SK-N-SH (cell line): Measurements from ENCODE around the gene CDH16. TPM values are rescaled to one million over a fixed set of nuclear protein-coding genes. Genes with fewer than 3 reads are reported as not detected.

Source experiments
- CTCF ChIA-PET: fragments of 300-600, 350-600 bp; formaldehyde crosslinking; extraction: SDS; loops from one replicate; lab custom pipeline; 2021; lab: Yijun Ruan, JAX
- POLR2A ChIA-PET: fragments of 350-600 bp; sonication (Branson Sonifier 250); formaldehyde crosslinking; extraction: SDS; loops from one replicate; lab custom pipeline; 2020; ENCODE audit warnings: antibody characterized with exemption, inconsistent platforms; lab: Yijun Ruan, JAX
- DNase-seq: peaks from one replicate; pipeline ENCODE4 v3.0.0; 2012
- H2AFZ ChIP-seq: fragments of 200-600 bp; sonication (generic); 2 replicates; pipeline ENCODE4 v1.8.1; 2016; ENCODE audit warnings: antibody characterized with exemption, mild to moderate bottlenecking, low read depth
- H3F3A ChIP-seq: fragments of 200-600 bp; sonication (generic); replicated peaks from 2 replicates; pipeline ENCODE3; 2016; ENCODE audit warnings: antibody characterized with exemption, mild to moderate bottlenecking; ENCODE audit not compliant: insufficient read depth
- H3K27ac ChIP-seq, 2 experiments: fragments of 200-500 bp in 1 of 2; fragments of 200-600 bp in 1 of 2; sonication (Bioruptor generic) in 1 of 2; sonication (generic), shearing (Covaris generic) in 1 of 2; 2 replicates each; pipeline versions ENCODE4 v1.5.1 to v1.6.1; 2014 to 2016; ENCODE audit warnings: low read depth in 2 of 2, inconsistent platforms in 1 of 2, low read length in 1 of 2, mild to moderate bottlenecking in 1 of 2, mixed read lengths in 1 of 2
- H3K27me3 ChIP-seq: fragments of 200-600 bp; sonication (generic), shearing (Covaris generic); 2 replicates; pipeline ENCODE4 v1.6.1; 2016; ENCODE audit warnings: mixed run types; ENCODE audit not compliant: insufficient read depth
- H3K36me3 ChIP-seq, 2 experiments: fragments of 200-500 bp in 1 of 2; fragments of 200-600 bp in 1 of 2; sonication (Bioruptor generic) in 1 of 2; sonication (generic) in 1 of 2; replicated peaks in 1 of 2; 2 replicates each; pipeline versions ENCODE3 to v1.5.1; 2014 to 2016; ENCODE audit warnings: low read length in 1 of 2, mild to moderate bottlenecking in 1 of 2; ENCODE audit not compliant: insufficient read depth in 2 of 2, control insufficient read depth in 1 of 2
- H3K4me1 ChIP-seq, 2 experiments: fragments of 200-500 bp in 1 of 2; fragments of 200-600 bp in 1 of 2; sonication (Bioruptor generic) in 1 of 2; sonication (generic), shearing (Covaris generic) in 1 of 2; 2 replicates each; pipeline versions ENCODE4 v1.5.1 to v1.6.1; 2014 to 2016; ENCODE audit warnings: low read depth in 1 of 2, low read length in 1 of 2, mixed run types in 1 of 2; ENCODE audit not compliant: insufficient read depth in 2 of 2, control insufficient read depth in 1 of 2
- H3K4me2 ChIP-seq: fragments of 200-600 bp; sonication (generic), shearing (Covaris generic); 2 replicates; pipeline ENCODE4 v1.6.1; 2017; ENCODE audit warnings: mixed run types
- H3K4me3 ChIP-seq, 2 experiments: fragments of 200-500 bp in 1 of 2; fragments of 200-600 bp in 1 of 2; sonication (Bioruptor generic) in 1 of 2; sonication (generic), shearing (Covaris generic) in 1 of 2; 2 replicates each; pipeline versions ENCODE4 v1.5.1 to v1.8.1; 2014 to 2016; ENCODE audit warnings: low read depth in 2 of 2, inconsistent platforms in 1 of 2, low read length in 1 of 2, mild to moderate bottlenecking in 1 of 2, mixed read lengths in 1 of 2, moderate library complexity in 1 of 2
- H3K79me2 ChIP-seq: fragments of 200-600 bp; sonication (generic); 2 replicates; pipeline ENCODE4 v1.8.1; 2017; ENCODE audit warnings: mild to moderate bottlenecking; ENCODE audit not compliant: insufficient read depth
- H3K9ac ChIP-seq: fragments of 200-600 bp; sonication (generic); 2 replicates; pipeline ENCODE4 v1.6.1; 2017; ENCODE audit warnings: mixed run types
- H3K9me2 ChIP-seq: fragments of 200-600 bp; sonication (generic); 2 replicates; pipeline ENCODE4 v1.6.1; 2017; ENCODE audit warnings: mixed run types
- H3K9me3 ChIP-seq: fragments of 200-600 bp; sonication (generic); 2 replicates; pipeline ENCODE4 v1.6.1; 2017; ENCODE audit warnings: mixed run types, mild to moderate bottlenecking, moderate library complexity
- H4K20me1 ChIP-seq: fragments of 200-600 bp; sonication (generic); 2 replicates; pipeline ENCODE4 v1.6.1; 2017; ENCODE audit warnings: mild to moderate bottlenecking, mixed run types; ENCODE audit not compliant: insufficient read depth
- EP300 ChIP-seq, 2 experiments: IDR thresholded peaks; 2 replicates each; pipeline versions ENCODE4 v1.4.0 to v1.6.1; 2012; ENCODE audit warnings: borderline replicate concordance in 1 of 2, low read depth in 1 of 2, low read length in 1 of 2
- EZH2phosphoT487 ChIP-seq: fragments of 200-600 bp; sonication (generic); IDR thresholded peaks from 2 replicates; pipeline ENCODE4 v1.6.1; 2017; ENCODE audit warnings: low read depth, mixed run types, mild to moderate bottlenecking, antibody characterized with exemption, moderate library complexity, borderline replicate concordance
- FOXJ3 ChIP-seq: sonication (generic); formaldehyde crosslinking; IDR thresholded peaks from 2 replicates; pipeline ENCODE4 v1.5.1; 2020; ENCODE audit warnings: mild to moderate bottlenecking, missing genetic modification reagents
- GABPA ChIP-seq: IDR thresholded peaks from 2 replicates; pipeline ENCODE4 v1.4.0; 2012; ENCODE audit warnings: low read depth, mild to moderate bottlenecking
- GATA2 ChIP-seq: sonication (generic); formaldehyde crosslinking; IDR thresholded peaks from 2 replicates; pipeline ENCODE4 v1.5.0; 2020; ENCODE audit warnings: mild to moderate bottlenecking, missing genetic modification reagents
- JUND ChIP-seq: IDR thresholded peaks from 2 replicates; pipeline ENCODE4 v1.4.0; 2012
- MEF2A ChIP-seq: IDR thresholded peaks from 2 replicates; pipeline ENCODE4 v1.4.0; 2012; ENCODE audit warnings: low read depth, borderline replicate concordance
- NFIC ChIP-seq: IDR thresholded peaks from 2 replicates; pipeline ENCODE4 v1.4.0; 2012; ENCODE audit warnings: borderline replicate concordance
- NRF1 ChIP-seq: IDR thresholded peaks from 2 replicates; pipeline ENCODE4 v1.6.1; 2012; ENCODE audit warnings: low read depth, mild to moderate bottlenecking, low read length
- RAD21 ChIP-seq: IDR thresholded peaks from 2 replicates; pipeline ENCODE4 v1.6.1; 2012; ENCODE audit warnings: mild to moderate bottlenecking, low read length
- RCOR1 ChIP-seq: fragments of 150-350 bp; IDR thresholded peaks from 2 replicates; pipeline ENCODE4 v1.6.1; 2017; ENCODE audit warnings: antibody characterized with exemption, low read length
- RXRA ChIP-seq: IDR thresholded peaks from 2 replicates; pipeline ENCODE4 v1.4.0; 2012; ENCODE audit warnings: low read depth, mild to moderate bottlenecking, borderline replicate concordance
- SIN3A ChIP-seq: IDR thresholded peaks from 2 replicates; pipeline ENCODE4 v1.6.1; 2012; ENCODE audit warnings: low read depth, mild to moderate bottlenecking, low read length, moderate library complexity, borderline replicate concordance
- TAF1 ChIP-seq: IDR thresholded peaks from 2 replicates; pipeline ENCODE4 v1.6.1; 2012; ENCODE audit warnings: low read depth, mild to moderate bottlenecking, low read length, moderate library complexity, borderline replicate concordance
- TCF12 ChIP-seq: IDR thresholded peaks from 2 replicates; pipeline ENCODE4 v1.4.0; 2012
- TEAD4 ChIP-seq: IDR thresholded peaks from 2 replicates; pipeline ENCODE4 v1.4.0; 2012; ENCODE audit warnings: mild to moderate bottlenecking, borderline replicate concordance; ENCODE audit not compliant: insufficient read depth
- WGBS: methylation state at CpG from one replicate; pipeline ENCODE4 v1.1.6; 2017; ENCODE audit warnings: low lambda C conversion rate; 5-methylcytosine and 5-hydroxymethylcytosine counted together
- polyA plus RNA-seq, 3 experiments: library from polyadenylated mRNA; depleted of rRNA; stranded (reverse); fragments of >200 nt; gene quantifications; 2 replicates each; pipeline ENCODE4 v1.2.3, GENCODE V29; 2012
- TF ChIP-seq, protein P1 (sequence below): IDR thresholded peaks from 2 replicates; pipeline ENCODE4 v1.6.1; 2012; ENCODE audit warnings: mild to moderate bottlenecking, low read depth, low read length, moderate library complexity
- TF ChIP-seq, protein P2 (sequence below): fragments of 150-350 bp; IDR thresholded peaks from 2 replicates; pipeline ENCODE4 v1.6.1; 2017; ENCODE audit warnings: antibody characterized with exemption, low read length, low read depth, borderline replicate concordance
- TF ChIP-seq, protein P3 (sequence below): fragments of 150-350 bp; IDR thresholded peaks from 2 replicates; pipeline ENCODE4 v1.6.1; 2016; ENCODE audit warnings: mild to moderate bottlenecking, low read depth, low read length

Gene CDH16
- polyA plus RNA-seq, 1 of the 3 experiments (the other 2 are of a cell fraction): not detected

DNA sequence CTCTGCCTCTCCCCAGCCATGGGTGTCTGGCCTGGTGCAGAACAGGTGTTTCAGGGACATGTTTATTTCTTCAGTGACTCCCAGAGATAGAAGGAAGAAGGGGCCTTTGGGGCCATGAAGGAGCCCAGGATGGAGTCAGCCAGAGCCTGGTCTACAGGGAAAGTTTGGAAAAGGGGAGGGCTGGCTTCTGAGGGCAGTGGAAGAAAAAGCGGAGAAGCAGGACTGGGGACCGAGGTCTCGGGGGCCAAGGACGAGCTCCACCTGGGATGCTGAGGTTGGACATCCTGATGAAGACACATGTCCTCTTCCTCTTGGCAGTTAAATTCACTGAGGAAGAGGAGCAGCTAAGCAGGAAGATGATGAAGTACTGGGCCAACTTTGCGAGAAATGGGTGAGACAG lies 24.3 kb upstream of the CDH16 start:
- no peak for DNase-seq
- H3K9me2 ChIP-seq: no peaks in the 10 kb centered on the region
- peaks cover 9% of the 10 kb centered on the region for H3F3A ChIP-seq
- no peak overlapping the region for H3K27ac ChIP-seq
- H4K20me1 ChIP-seq: 0 out of 2 replicates have a peak, but pooled peaks cover 4% of the 10 kb centered on the region
- H3K4me3 ChIP-seq: no peak overlapping the region
- no peaks in the 10 kb centered on the region for H3K27me3 ChIP-seq
- 93% methylated on average over 5 of the region's 5 CpGs for WGBS
- no peak overlapping the region for H2AFZ ChIP-seq
- ChIA-PET POLR2A (interaction anchor here (0.7 kb wide), 1 partner anchor 8 kb away, joined by 4 read pairs; no protein-coding TSS in a partner anchor), CTCF (interaction anchor here (1.0 to 3.9 kb wide), 5 partner anchors 11 to 51 kb away, joined by 3 to 20 read pairs (median 3); no protein-coding TSS in a partner anchor)
- no peak overlapping the region for H3K4me2 ChIP-seq
- H3K9me3 ChIP-seq: no peaks in the 10 kb centered on the region
- peaks cover 0 to 3% of the 10 kb centered on the region in 2 experiments; a peak in 1 of 4 replicates for H3K4me1 ChIP-seq
- H3K36me3 ChIP-seq: peaks cover 18 to 54% of the 10 kb centered on the region in 2 experiments
- TF ChIP-seq TEAD4: no peak
- TF ChIP-seq, protein P1, sequence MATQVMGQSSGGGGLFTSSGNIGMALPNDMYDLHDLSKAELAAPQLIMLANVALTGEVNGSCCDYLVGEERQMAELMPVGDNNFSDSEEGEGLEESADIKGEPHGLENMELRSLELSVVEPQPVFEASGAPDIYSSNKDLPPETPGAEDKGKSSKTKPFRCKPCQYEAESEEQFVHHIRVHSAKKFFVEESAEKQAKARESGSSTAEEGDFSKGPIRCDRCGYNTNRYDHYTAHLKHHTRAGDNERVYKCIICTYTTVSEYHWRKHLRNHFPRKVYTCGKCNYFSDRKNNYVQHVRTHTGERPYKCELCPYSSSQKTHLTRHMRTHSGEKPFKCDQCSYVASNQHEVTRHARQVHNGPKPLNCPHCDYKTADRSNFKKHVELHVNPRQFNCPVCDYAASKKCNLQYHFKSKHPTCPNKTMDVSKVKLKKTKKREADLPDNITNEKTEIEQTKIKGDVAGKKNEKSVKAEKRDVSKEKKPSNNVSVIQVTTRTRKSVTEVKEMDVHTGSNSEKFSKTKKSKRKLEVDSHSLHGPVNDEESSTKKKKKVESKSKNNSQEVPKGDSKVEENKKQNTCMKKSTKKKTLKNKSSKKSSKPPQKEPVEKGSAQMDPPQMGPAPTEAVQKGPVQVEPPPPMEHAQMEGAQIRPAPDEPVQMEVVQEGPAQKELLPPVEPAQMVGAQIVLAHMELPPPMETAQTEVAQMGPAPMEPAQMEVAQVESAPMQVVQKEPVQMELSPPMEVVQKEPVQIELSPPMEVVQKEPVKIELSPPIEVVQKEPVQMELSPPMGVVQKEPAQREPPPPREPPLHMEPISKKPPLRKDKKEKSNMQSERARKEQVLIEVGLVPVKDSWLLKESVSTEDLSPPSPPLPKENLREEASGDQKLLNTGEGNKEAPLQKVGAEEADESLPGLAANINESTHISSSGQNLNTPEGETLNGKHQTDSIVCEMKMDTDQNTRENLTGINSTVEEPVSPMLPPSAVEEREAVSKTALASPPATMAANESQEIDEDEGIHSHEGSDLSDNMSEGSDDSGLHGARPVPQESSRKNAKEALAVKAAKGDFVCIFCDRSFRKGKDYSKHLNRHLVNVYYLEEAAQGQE: no peak
- TF ChIP-seq RCOR1: no peak
- TF ChIP-seq SIN3A: no peak
- no peak for TF ChIP-seq NRF1
- TF ChIP-seq GABPA: no peak
- TF ChIP-seq EZH2phosphoT487: no peak
- TF ChIP-seq, protein P2, sequence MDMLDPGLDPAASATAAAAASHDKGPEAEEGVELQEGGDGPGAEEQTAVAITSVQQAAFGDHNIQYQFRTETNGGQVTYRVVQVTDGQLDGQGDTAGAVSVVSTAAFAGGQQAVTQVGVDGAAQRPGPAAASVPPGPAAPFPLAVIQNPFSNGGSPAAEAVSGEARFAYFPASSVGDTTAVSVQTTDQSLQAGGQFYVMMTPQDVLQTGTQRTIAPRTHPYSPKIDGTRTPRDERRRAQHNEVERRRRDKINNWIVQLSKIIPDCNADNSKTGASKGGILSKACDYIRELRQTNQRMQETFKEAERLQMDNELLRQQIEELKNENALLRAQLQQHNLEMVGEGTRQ: no peak
- no peak for TF ChIP-seq MEF2A
- no peak for TF ChIP-seq TAF1
- TF ChIP-seq RAD21: no peak
- H3K9ac ChIP-seq: no peak overlapping the region
- H3K79me2 ChIP-seq: peaks cover 6% of the 10 kb centered on the region; the same call in 1 of the 2 replicates

DNA sequence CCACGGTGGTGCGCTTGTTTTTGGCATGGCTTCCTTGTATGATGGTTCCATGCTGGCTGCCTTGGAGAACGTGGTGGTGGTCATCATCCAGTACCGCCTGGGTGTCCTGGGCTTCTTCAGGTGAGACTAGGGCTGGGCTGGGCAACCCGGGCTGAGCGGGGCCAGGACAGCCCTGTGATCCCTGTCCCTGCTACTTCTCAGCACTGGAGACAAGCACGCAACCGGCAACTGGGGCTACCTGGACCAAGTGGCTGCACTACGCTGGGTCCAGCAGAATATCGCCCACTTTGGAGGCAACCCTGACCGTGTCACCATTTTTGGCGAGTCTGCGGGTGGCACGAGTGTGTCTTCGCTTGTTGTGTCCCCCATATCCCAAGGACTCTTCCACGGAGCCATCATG lies 21.6 kb upstream of the CDH16 start:
- CTCF ChIA-PET: interaction anchor here (1.0 to 3.9 kb wide), 2 partner anchors 12 to 45 kb away, joined by 3 to 20 read pairs; no protein-coding TSS in a partner anchor

More for the DNA sequence above, 21.6 kb upstream of the CDH16 start:
- Histone ChIP-seq H3K9ac (no peak overlapping the region), H3K36me3 (peaks cover 24 to 58% of the 10 kb centered on the region in 2 experiments), H2AFZ (no peak overlapping the region), H3K9me2 (no peaks in the 10 kb centered on the region), H3K27me3 (no peaks in the 10 kb centered on the region), H3K79me2 (peaks cover 33% of the 10 kb centered on the region), H4K20me1 (peaks cover 24% of the 10 kb centered on the region), H3K4me2 (no peak overlapping the region), H3F3A (peaks cover 5% of the 10 kb centered on the region), H3K9me3 (no peaks in the 10 kb centered on the region), H3K27ac (no peak overlapping the region), H3K4me1 (peaks cover 0 to 11% of the 10 kb centered on the region in 2 experiments; a peak in 1 of 4 replicates), H3K4me3 (no peak overlapping the region)
- TF ChIP-seq, protein P3, sequence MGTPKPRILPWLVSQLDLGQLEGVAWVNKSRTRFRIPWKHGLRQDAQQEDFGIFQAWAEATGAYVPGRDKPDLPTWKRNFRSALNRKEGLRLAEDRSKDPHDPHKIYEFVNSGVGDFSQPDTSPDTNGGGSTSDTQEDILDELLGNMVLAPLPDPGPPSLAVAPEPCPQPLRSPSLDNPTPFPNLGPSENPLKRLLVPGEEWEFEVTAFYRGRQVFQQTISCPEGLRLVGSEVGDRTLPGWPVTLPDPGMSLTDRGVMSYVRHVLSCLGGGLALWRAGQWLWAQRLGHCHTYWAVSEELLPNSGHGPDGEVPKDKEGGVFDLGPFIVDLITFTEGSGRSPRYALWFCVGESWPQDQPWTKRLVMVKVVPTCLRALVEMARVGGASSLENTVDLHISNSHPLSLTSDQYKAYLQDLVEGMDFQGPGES: no peak
- TF ChIP-seq EP300 (IDR thresholded peaks at IDR 0.05; ENCODE audit: borderline replicate concordance in 1 of 2, low read depth in 1 of 2, low read length in 1 of 2) (no peak), TCF12 (no peak), SIN3A (no peak), RCOR1 (no peak), GATA2 (CRISPR knock-in tag) (no peak), RXRA (no peak), NRF1 (no peak), JUND (no peak), NFIC (no peak), FOXJ3 (CRISPR knock-in tag) (no peak)
- POLR2A ChIA-PET: no interaction called here
- 95% methylated on average over 10 of the region's 16 CpGs for WGBS
- no peak for DNase-seq
